Measurements from ENCODE around the gene BLOC1S2. TPM values are rescaled to one million over a fixed set of nuclear protein-coding genes. Genes with fewer than 3 reads are reported as not detected.

The BLOC1S2 gene
- total RNA-seq, 1 donor: 46.3 TPM

GRCh38 chr10:100232101-100232500 lies 54.4 kb downstream of the BLOC1S2 start:
- Histone ChIP-seq H3K4me1 (ENCODE audit: insufficient read depth, low read length) (peaks cover 10% of the 10 kb centered on the region), H3K4me3 (ENCODE audit: insufficient read depth, low read length) (no peak overlapping the region), H2AFZ (ENCODE audit: low read length) (no peak overlapping the region), H4K20me1 (ENCODE audit: insufficient read depth, low read length) (peaks cover 6% of the 10 kb centered on the region), H3K36me3 (ENCODE audit: insufficient read depth, low read length) (peaks cover 31% of the 10 kb centered on the region), H3K27me3 (ENCODE audit: insufficient read depth, low read length) (no peaks in the 10 kb centered on the region), H3K9me3 (ENCODE audit: low read depth, low read length) (no peaks in the 10 kb centered on the region), H3K79me2 (ENCODE audit: insufficient read depth, low read length) (peaks cover 23% of the 10 kb centered on the region), H3K4me2 (ENCODE audit: insufficient read depth, low read length) (no peak overlapping the region), H3K27ac (ENCODE audit: low read depth, low read length) (no peak overlapping the region)
- no peak for DNase-seq (ENCODE audit: insufficient read length, low spot score, missing footprints)
- TF ChIP-seq, protein P1, sequence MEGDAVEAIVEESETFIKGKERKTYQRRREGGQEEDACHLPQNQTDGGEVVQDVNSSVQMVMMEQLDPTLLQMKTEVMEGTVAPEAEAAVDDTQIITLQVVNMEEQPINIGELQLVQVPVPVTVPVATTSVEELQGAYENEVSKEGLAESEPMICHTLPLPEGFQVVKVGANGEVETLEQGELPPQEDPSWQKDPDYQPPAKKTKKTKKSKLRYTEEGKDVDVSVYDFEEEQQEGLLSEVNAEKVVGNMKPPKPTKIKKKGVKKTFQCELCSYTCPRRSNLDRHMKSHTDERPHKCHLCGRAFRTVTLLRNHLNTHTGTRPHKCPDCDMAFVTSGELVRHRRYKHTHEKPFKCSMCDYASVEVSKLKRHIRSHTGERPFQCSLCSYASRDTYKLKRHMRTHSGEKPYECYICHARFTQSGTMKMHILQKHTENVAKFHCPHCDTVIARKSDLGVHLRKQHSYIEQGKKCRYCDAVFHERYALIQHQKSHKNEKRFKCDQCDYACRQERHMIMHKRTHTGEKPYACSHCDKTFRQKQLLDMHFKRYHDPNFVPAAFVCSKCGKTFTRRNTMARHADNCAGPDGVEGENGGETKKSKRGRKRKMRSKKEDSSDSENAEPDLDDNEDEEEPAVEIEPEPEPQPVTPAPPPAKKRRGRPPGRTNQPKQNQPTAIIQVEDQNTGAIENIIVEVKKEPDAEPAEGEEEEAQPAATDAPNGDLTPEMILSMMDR (IDR thresholded peaks at IDR 0.05; ENCODE audit: extremely low read depth, low read depth, low read length): no peak

DNA sequence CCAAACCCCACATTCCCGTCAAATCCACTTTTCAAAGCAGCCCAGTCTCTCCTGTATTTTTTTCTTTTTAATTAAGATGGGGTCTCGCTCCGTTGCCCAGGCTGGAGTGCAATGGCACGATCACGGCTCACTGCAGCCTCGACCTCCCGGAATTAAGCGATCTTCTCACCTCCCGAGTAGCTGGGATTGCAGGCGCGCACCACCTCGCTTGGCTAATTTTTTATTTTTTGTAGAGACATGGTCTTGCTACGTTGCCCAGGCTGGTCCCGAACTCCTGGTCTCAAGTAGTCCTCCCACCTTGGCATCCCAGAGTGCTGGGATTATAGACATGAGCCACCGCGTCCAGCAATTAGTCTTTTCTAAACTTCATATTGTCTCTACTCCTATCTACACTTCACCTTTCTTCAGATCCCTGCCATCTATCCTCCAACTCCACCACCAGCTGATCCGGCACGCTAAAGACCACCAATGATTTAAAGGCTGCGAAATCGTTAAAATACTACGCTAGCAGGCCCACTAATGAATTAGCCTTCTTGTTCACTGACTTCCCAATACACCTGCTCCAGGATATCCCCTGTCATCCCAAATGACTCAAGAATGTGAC lies 56.6 kb downstream of the BLOC1S2 start:
- H3K36me3 ChIP-seq (ENCODE audit: insufficient read depth, low read length): peaks cover 20% of the 10 kb centered on the region
- peaks cover 6% of the 10 kb centered on the region for H4K20me1 ChIP-seq (ENCODE audit: insufficient read depth, low read length)
- peak overlapping the region; percentile 97 for H3K4me3 ChIP-seq (ENCODE audit: insufficient read depth, low read length)
- peak overlapping the region; percentile 97 for H2AFZ ChIP-seq (ENCODE audit: low read length)
- H3K27me3 ChIP-seq (ENCODE audit: insufficient read depth, low read length): no peaks in the 10 kb centered on the region
- peaks cover 10% of the 10 kb centered on the region for H3K4me1 ChIP-seq (ENCODE audit: insufficient read depth, low read length)
- peak overlapping the region; percentile 96 for H3K4me2 ChIP-seq (ENCODE audit: insufficient read depth, low read length)
- H3K9me3 ChIP-seq (ENCODE audit: low read depth, low read length): no peaks in the 10 kb centered on the region
- TF ChIP-seq, protein P1 (IDR thresholded peaks at IDR 0.05; ENCODE audit: extremely low read depth, low read depth, low read length): no peak
- peak overlapping the region; percentile 88 for H3K27ac ChIP-seq (ENCODE audit: low read depth, low read length)
- H3K79me2 ChIP-seq (ENCODE audit: insufficient read depth, low read length): peaks cover 36% of the 10 kb centered on the region
- DNase-seq (ENCODE audit: insufficient read length, low spot score, missing footprints): no peak

GRCh38 chr10:100223879-100224278 lies 62.6 kb downstream of the BLOC1S2 start:
- TF ChIP-seq, protein P1 (IDR thresholded peaks at IDR 0.05; ENCODE audit: extremely low read depth, low read depth, low read length): no peak
- peaks cover 6% of the 10 kb centered on the region for H4K20me1 ChIP-seq (ENCODE audit: insufficient read depth, low read length)
- peaks cover 27% of the 10 kb centered on the region for H3K36me3 ChIP-seq (ENCODE audit: insufficient read depth, low read length)
- DNase-seq (ENCODE audit: insufficient read length, low spot score, missing footprints): no peak
- H2AFZ ChIP-seq (ENCODE audit: low read length): no peak overlapping the region
- H3K79me2 ChIP-seq (ENCODE audit: insufficient read depth, low read length): peaks cover 31% of the 10 kb centered on the region
- peaks cover 6% of the 10 kb centered on the region for H3K4me1 ChIP-seq (ENCODE audit: insufficient read depth, low read length)
- no peaks in the 10 kb centered on the region for H3K27me3 ChIP-seq (ENCODE audit: insufficient read depth, low read length)
- no peak overlapping the region for H3K4me2 ChIP-seq (ENCODE audit: insufficient read depth, low read length)
- no peak overlapping the region for H3K4me3 ChIP-seq (ENCODE audit: insufficient read depth, low read length)
- H3K9me3 ChIP-seq (ENCODE audit: low read depth, low read length): no peaks in the 10 kb centered on the region
- no peak overlapping the region for H3K27ac ChIP-seq (ENCODE audit: low read depth, low read length)

Small RNAs within 50 kb of the gene (small RNA-seq; reads per million reads assigned to genes)
- not detected for gene RNU6-422P
- 165 reads per million, percentile 97 among the genes with 10 or more reads in this experiment for gene SNORA12

Other genes starting within 250 kb of the BLOC1S2 start
- not detected in 2 replicates for gene CPN1, start 204.8 kb downstream of the BLOC1S2 start, total RNA-seq
- 28.6 and 33.0 TPM in 2 replicates for gene ERLIN1, start 100.7 kb downstream of the BLOC1S2 start, total RNA-seq
- 22.4 and 23.2 TPM in 2 replicates for gene CHUK, start 57.1 kb downstream of the BLOC1S2 start, total RNA-seq
- gene CWF19L1, start 19.0 kb downstream of the BLOC1S2 start, total RNA-seq: 21.2 and 26.1 TPM in 2 replicates
- not detected in 2 replicates for gene PKD2L1, start 43.5 kb upstream of the BLOC1S2 start, total RNA-seq
- 672 and 691 TPM in 2 replicates for gene SCD, start 60.6 kb upstream of the BLOC1S2 start, total RNA-seq
- not detected in 2 replicates for gene WNT8B, start 176.3 kb upstream of the BLOC1S2 start, total RNA-seq
- 5.3 and 5.4 TPM in 2 replicates for gene SEC31B, start 233.2 kb upstream of the BLOC1S2 start, total RNA-seq
- 89.3 and 102 TPM in 2 replicates for gene NDUFB8, start 243.2 kb upstream of the BLOC1S2 start, total RNA-seq
- gene HIF1AN, start 249.3 kb upstream of the BLOC1S2 start, total RNA-seq: 12.7 and 15.2 TPM in 2 replicates